OCI-LY3 (cell line): ENCODE data around the gene ADAP1.

Experiments used
- H2AFZ ChIP-seq: fragments of 200-600, 300-600 bp; shearing (Covaris generic); 2 replicates; pipeline ENCODE4 v1.6.0; 2014; ENCODE audit warnings: antibody characterized with exemption, low read depth, low read length
- H3K27ac ChIP-seq: fragments of 200-600, 300-600 bp; sonication (generic); 2 replicates; pipeline ENCODE4 v1.5.1; 2014; ENCODE audit warnings: mild to moderate bottlenecking, low read length, moderate library complexity, mixed read lengths
- H3K27me3 ChIP-seq: fragments of 200-600, 300-600 bp; sonication (generic); 2 replicates; pipeline ENCODE4 v1.6.1; 2014; ENCODE audit warnings: low read depth, low read length, mixed read lengths
- H3K36me3 ChIP-seq: fragments of 200-600, 300-600 bp; sonication (generic); replicated peaks from 2 replicates; pipeline ENCODE3; 2014; ENCODE audit warnings: low read depth, low read length, mixed read lengths
- H3K4me1 ChIP-seq: fragments of 300-600, 200-600 bp; sonication (generic); 2 replicates; pipeline ENCODE4 v1.6.1; 2014; ENCODE audit warnings: low read length, mixed read lengths
- H3K4me2 ChIP-seq: fragments of 200-600, 300-600 bp; sonication (generic); 2 replicates; pipeline ENCODE4 v1.6.1; 2014; ENCODE audit warnings: low read length, mixed read lengths
- H3K4me3 ChIP-seq: fragments of 300-600, 200-600 bp; sonication (generic); 2 replicates; pipeline ENCODE4 v1.5.1; 2014; ENCODE audit warnings: antibody characterized with exemption, mild to moderate bottlenecking, low read length, moderate library complexity
- H3K79me2 ChIP-seq: fragments of 300-600, 200-600 bp; shearing (Covaris generic); 2 replicates; pipeline ENCODE4 v1.6.1; 2014; ENCODE audit warnings: mild to moderate bottlenecking, low read length, mixed read lengths
- H3K9ac ChIP-seq: fragments of 300-600, 200-600 bp; shearing (Covaris generic); 2 replicates; pipeline ENCODE4 v1.6.0; 2014; ENCODE audit warnings: mild to moderate bottlenecking, low read length, moderate library complexity
- H3K9me3 ChIP-seq: fragments of 200-600, 300-600 bp; shearing (Covaris generic); 2 replicates; pipeline ENCODE4 v1.6.1; 2014; ENCODE audit warnings: low read length, mixed read lengths; ENCODE audit not compliant: insufficient read depth
- H4K20me1 ChIP-seq: fragments of 200-600, 300-600 bp; sonication (generic); 2 replicates; pipeline ENCODE4 v1.6.1; 2016; ENCODE audit warnings: low read length, mixed read lengths; ENCODE audit not compliant: insufficient read depth
- CTCF ChIP-seq: fragments of 200-600, 300-600 bp; sonication (generic); IDR thresholded peaks from 2 replicates; pipeline ENCODE4 v1.5.1; 2014; ENCODE audit warnings: antibody characterized with exemption, low read length, low read depth
- EZH2phosphoT487 ChIP-seq: fragments of 200-600 bp; shearing (Covaris generic); IDR thresholded peaks from 2 replicates; pipeline ENCODE4 v1.6.1; 2018; ENCODE audit warnings: antibody characterized with exemption, mixed run types, low read depth

The ADAP1 gene

GRCh38 chr7:973312-973711, 18.8 kb upstream of the ADAP1 start:
- Histone ChIP-seq H3K4me2 (no peak overlapping the region), H3K9ac (no peak overlapping the region), H3K27ac (no peak overlapping the region), H3K9me3 (no peaks in the 10 kb centered on the region), H2AFZ (no peak overlapping the region), H3K79me2 (peaks cover 41% of the 10 kb centered on the region), H3K27me3 (no peaks in the 10 kb centered on the region), H4K20me1 (peaks cover 5% of the 10 kb centered on the region), H3K4me1 (peaks cover 14% of the 10 kb centered on the region), H3K4me3 (no peak overlapping the region), H3K36me3 (peaks cover 26% of the 10 kb centered on the region)
- no peak for TF ChIP-seq EZH2phosphoT487
- TF ChIP-seq CTCF = no peak

GRCh38 chr7:972676-973309, 18.3 kb upstream of the ADAP1 start:
- Histone ChIP-seq H3K4me2 (no peak overlapping the region), H2AFZ (no peak overlapping the region), H3K4me1 (peaks cover 14% of the 10 kb centered on the region), H3K27me3 (no peaks in the 10 kb centered on the region), H3K9ac (no peak overlapping the region), H4K20me1 (peaks cover 5% of the 10 kb centered on the region), H3K4me3 (no peak overlapping the region), H3K79me2 (peaks cover 41% of the 10 kb centered on the region), H3K9me3 (no peaks in the 10 kb centered on the region), H3K36me3 (peaks cover 28% of the 10 kb centered on the region), H3K27ac (no peak overlapping the region)
- no peak for TF ChIP-seq CTCF
- TF ChIP-seq EZH2phosphoT487 = no peak

GRCh38 chr7:972110-972509, 17.6 kb upstream of the ADAP1 start:
- no peak overlapping the region for H3K9ac ChIP-seq
- H4K20me1 ChIP-seq = peaks cover 5% of the 10 kb centered on the region
- peaks cover 14% of the 10 kb centered on the region for H3K4me1 ChIP-seq
- H3K4me2 ChIP-seq = no peak overlapping the region
- H3K27me3 ChIP-seq = no peaks in the 10 kb centered on the region
- TF ChIP-seq CTCF (no peak), EZH2phosphoT487 (no peak)
- H3K27ac ChIP-seq = no peak overlapping the region; the same call in 1 of the 2 replicates
- no peak overlapping the region for H2AFZ ChIP-seq
- H3K36me3 ChIP-seq = peaks cover 28% of the 10 kb centered on the region
- no peak overlapping the region for H3K4me3 ChIP-seq
- H3K9me3 ChIP-seq = no peaks in the 10 kb centered on the region
- peaks cover 41% of the 10 kb centered on the region for H3K79me2 ChIP-seq

GRCh38 chr7:970744-971143, 16.3 kb upstream of the ADAP1 start:
- Histone ChIP-seq H3K27ac (no peak overlapping the region), H3K4me1 (peaks cover 14% of the 10 kb centered on the region), H3K9me3 (no peaks in the 10 kb centered on the region), H3K9ac (no peak overlapping the region), H3K36me3 (peaks cover 34% of the 10 kb centered on the region), H2AFZ (no peak overlapping the region), H4K20me1 (peaks cover 5% of the 10 kb centered on the region), H3K4me3 (no peak overlapping the region), H3K4me2 (no peak overlapping the region), H3K27me3 (no peaks in the 10 kb centered on the region), H3K79me2 (peaks cover 41% of the 10 kb centered on the region)
- no peak for TF ChIP-seq EZH2phosphoT487
- no peak for TF ChIP-seq CTCF
